Endothelial cell of umbilical vein (primary cell): ENCODE results near the gene DCHS2. TPM values are rescaled to one million over a fixed set of nuclear protein-coding genes. Genes with fewer than 3 reads are reported as not detected.

Source experiments
- BruUV-seq: library from RNA; stranded (reverse); fragments of 400-500 nt; replicated peaks from 2 replicates; lab custom pipeline; 2021; lab: Mats Ljungman, UMichigan
- CTCF ChIA-PET: fragments of 300-600, 350-600 bp; sonication (Branson Sonifier 250); formaldehyde crosslinking; loops from one replicate; lab custom pipeline; 2021; ENCODE audit warnings: antibody characterized with exemption, inconsistent platforms; lab: Charles Lee
- POLR2A ChIA-PET: fragments of 300-600, 350-600 bp; sonication (Branson Sonifier 250); formaldehyde crosslinking; loops from one replicate; lab custom pipeline; 2021; ENCODE audit warnings: antibody characterized with exemption, inconsistent platforms; lab: Charles Lee
- DNase-seq: peaks from one replicate; pipeline ENCODE4 v3.0.0-alpha.2; 2011; ENCODE audit warnings: low read depth, low spot score
- FAIRE-seq: peaks from 2 replicates; lab custom pipeline; 2011; peaks lifted over from hg19 to GRCh38; lab: Jason Lieb, UNC
- H2AFZ ChIP-seq: 2 replicates; pipeline ENCODE4 v1.6.0; 2012; ENCODE audit warnings: low read depth, low read length, control low read depth, inconsistent platforms
- H3K27ac ChIP-seq: 2 replicates; pipeline ENCODE4 v1.5.1; 2011; ENCODE audit warnings: low read depth, mild to moderate bottlenecking, control low read depth, low read length, moderate library complexity; ENCODE audit not compliant: insufficient read depth
- H3K27me3 ChIP-seq, 2 experiments: 2 replicates each; pipeline versions ENCODE4 v1.6.0 to v1.6.1; 2011; ENCODE audit warnings: low read length in 2 of 2, mixed read lengths in 1 of 2; ENCODE audit not compliant: control insufficient read depth in 2 of 2, insufficient read depth in 2 of 2
- H3K36me3 ChIP-seq, 2 experiments: 2 replicates in 1 of 2; 3 replicates in 1 of 2; pipeline ENCODE4 v1.5.1; 2011; ENCODE audit warnings: low read length in 2 of 2, mild to moderate bottlenecking in 1 of 2, moderate library complexity in 1 of 2; ENCODE audit not compliant: control insufficient read depth in 2 of 2, insufficient read depth in 2 of 2; ENCODE audit errors: extremely low read depth in 1 of 2
- H3K4me1 ChIP-seq: 3 replicates; pipeline ENCODE4 v1.5.1; 2011; ENCODE audit warnings: mild to moderate bottlenecking, low read length; ENCODE audit not compliant: control insufficient read depth, insufficient read depth; ENCODE audit errors: extremely low read depth
- H3K4me2 ChIP-seq: 2 replicates; pipeline ENCODE4 v1.6.1; 2011; ENCODE audit warnings: low read length, control low read depth, mixed read lengths; ENCODE audit not compliant: insufficient read depth
- H3K4me3 ChIP-seq, 3 experiments: fragments of 200-600 bp in 1 of 3; sonication (generic), shearing (Covaris generic) in 1 of 3; replicated peaks in 1 of 3; 2 replicates each; pipeline ENCODE4 v1.5.1; 2011 to 2016; ENCODE audit warnings: control low read depth in 3 of 3, low read length in 3 of 3, mild to moderate bottlenecking in 2 of 3, inconsistent platforms in 1 of 3, low read depth in 1 of 3, moderate library complexity in 1 of 3; ENCODE audit not compliant: insufficient read depth in 1 of 3
- H3K79me2 ChIP-seq: 2 replicates; pipeline ENCODE4 v1.6.0; 2012; ENCODE audit warnings: low read length, inconsistent platforms; ENCODE audit not compliant: control insufficient read depth, insufficient read depth
- H3K9ac ChIP-seq: replicated peaks from 2 replicates; pipeline ENCODE3; 2011; ENCODE audit warnings: low read length, control low read depth; ENCODE audit not compliant: insufficient read depth; ENCODE audit errors: extremely low read depth
- H3K9me1 ChIP-seq: replicated peaks from 3 replicates; pipeline ENCODE4 v1.6.0; 2011; ENCODE audit warnings: mild to moderate bottlenecking, low read length; ENCODE audit not compliant: control insufficient read depth, insufficient read depth; ENCODE audit errors: extremely low read depth
- H3K9me3 ChIP-seq: replicated peaks from 2 replicates; pipeline ENCODE4 v1.5.1; 2012; ENCODE audit warnings: low read length, inconsistent platforms; ENCODE audit not compliant: control insufficient read depth, insufficient read depth
- H4K20me1 ChIP-seq: replicated peaks from 2 replicates; pipeline ENCODE3; 2011; ENCODE audit warnings: mild to moderate bottlenecking, low read length; ENCODE audit not compliant: control insufficient read depth, insufficient read depth; ENCODE audit errors: extremely low read depth
- EZH2 ChIP-seq: IDR thresholded peaks from 2 replicates; pipeline ENCODE4 v1.6.1; 2012; ENCODE audit warnings: borderline replicate concordance, low read depth, mild to moderate bottlenecking, moderate library complexity, low read length, inconsistent platforms; ENCODE audit not compliant: severe bottlenecking
- FOS ChIP-seq: IDR thresholded peaks from 2 replicates; pipeline ENCODE4 v1.6.1; 2011; ENCODE audit warnings: mild to moderate bottlenecking, low read length, moderate library complexity, borderline replicate concordance; ENCODE audit not compliant: insufficient read depth
- GATA2 ChIP-seq: IDR thresholded peaks from 2 replicates; pipeline ENCODE4 v1.7.0; 2011; ENCODE audit warnings: low read depth, mild to moderate bottlenecking, moderate library complexity, mixed read lengths, low read length; ENCODE audit not compliant: insufficient read length, insufficient read depth
- JUN ChIP-seq: IDR thresholded peaks from 2 replicates; pipeline ENCODE4 v1.6.1; 2011; ENCODE audit warnings: borderline replicate concordance, low read depth; ENCODE audit not compliant: insufficient read length, insufficient read depth
- MAX ChIP-seq: IDR thresholded peaks from 2 replicates; pipeline ENCODE4 v1.6.1; 2011; ENCODE audit not compliant: insufficient read depth, insufficient read length
- MYC ChIP-seq: IDR thresholded peaks from one replicate; pipeline ENCODE4 v1.6.1; 2011; ENCODE audit warnings: mild to moderate bottlenecking, low read depth, low read length
- POLR2A ChIP-seq: IDR thresholded peaks from 2 replicates; pipeline ENCODE4 v1.6.1; 2012; ENCODE audit warnings: low read depth, mild to moderate bottlenecking, control low read depth, low read length
- POLR2AphosphoS5 ChIP-seq: IDR thresholded peaks from 2 replicates; pipeline ENCODE4 v1.6.1; 2012; ENCODE audit warnings: low read depth, mild to moderate bottlenecking, control low read depth, low read length, moderate library complexity; ENCODE audit not compliant: insufficient read depth
- dilution Hi-C: fragments of 300-500 bp; cut with MboI; formaldehyde crosslinking; loops from one replicate; pipeline ENCODE4 v1.15.0; 2019; ENCODE audit warnings: low sequenced_read_pairs; ENCODE audit not compliant: extremely low pct_ligation_motif_present
- intact Hi-C: fragments of 100-400 bp; cut with micrococcal nuclease; formaldehyde crosslinking; loops from one replicate; pipeline ENCODE4 v1.10.0; 2022
- polyA plus RNA-seq, 4 experiments: library from polyadenylated mRNA; depleted of rRNA in 3 of 4; stranded (reverse) in 3 of 4; unstranded in 1 of 4; fragments of >200 nt; gene quantifications; 2 replicates each; pipeline versions ENCODE4 v1.2.1 to v1.2.3, GENCODE V29; 2011 to 2012; ENCODE audit warnings: missing spikeins in 1 of 4
- total RNA-seq: library from RNA; stranded (reverse); gene quantifications from 2 replicates; pipeline ENCODE4 v1.2.3, GENCODE V29; 2021
- TF ChIP-seq, protein P1 (sequence below), 2 donors: IDR thresholded peaks; 1 replicate in 1 of 2; 2 replicates in 1 of 2; pipeline ENCODE4 v1.5.1; 2011; ENCODE audit warnings: low read length in 2 of 2, mild to moderate bottlenecking in 2 of 2, moderate library complexity in 2 of 2, control low read depth in 1 of 2, inconsistent platforms in 1 of 2, low read depth in 1 of 2; ENCODE audit not compliant: insufficient read depth in 1 of 2; ENCODE audit errors: extremely low read depth in 1 of 2

DCHS2 gene
- total and polyA plus RNA-seq, 2 donors (not counting 3 experiments of a cell fraction or from before 2014, with no cell fraction given) = not detected

GRCh38 chr4:154465085-154465484 is 26.5 kb downstream of the DCHS2 start:
- dilution Hi-C loops = no loop called here
- no peaks in the 10 kb centered on the region for H3K36me3 ChIP-seq
- no peak overlapping the region for H3K27ac ChIP-seq
- H3K4me1 ChIP-seq = no peaks in the 10 kb centered on the region
- H3K9me3 ChIP-seq = no peaks in the 10 kb centered on the region
- H3K79me2 ChIP-seq = no peaks in the 10 kb centered on the region
- H3K9ac ChIP-seq = no peak overlapping the region
- H2AFZ ChIP-seq = no peak overlapping the region
- H3K9me1 ChIP-seq = no peaks in the 10 kb centered on the region
- TF ChIP-seq, protein P1, sequence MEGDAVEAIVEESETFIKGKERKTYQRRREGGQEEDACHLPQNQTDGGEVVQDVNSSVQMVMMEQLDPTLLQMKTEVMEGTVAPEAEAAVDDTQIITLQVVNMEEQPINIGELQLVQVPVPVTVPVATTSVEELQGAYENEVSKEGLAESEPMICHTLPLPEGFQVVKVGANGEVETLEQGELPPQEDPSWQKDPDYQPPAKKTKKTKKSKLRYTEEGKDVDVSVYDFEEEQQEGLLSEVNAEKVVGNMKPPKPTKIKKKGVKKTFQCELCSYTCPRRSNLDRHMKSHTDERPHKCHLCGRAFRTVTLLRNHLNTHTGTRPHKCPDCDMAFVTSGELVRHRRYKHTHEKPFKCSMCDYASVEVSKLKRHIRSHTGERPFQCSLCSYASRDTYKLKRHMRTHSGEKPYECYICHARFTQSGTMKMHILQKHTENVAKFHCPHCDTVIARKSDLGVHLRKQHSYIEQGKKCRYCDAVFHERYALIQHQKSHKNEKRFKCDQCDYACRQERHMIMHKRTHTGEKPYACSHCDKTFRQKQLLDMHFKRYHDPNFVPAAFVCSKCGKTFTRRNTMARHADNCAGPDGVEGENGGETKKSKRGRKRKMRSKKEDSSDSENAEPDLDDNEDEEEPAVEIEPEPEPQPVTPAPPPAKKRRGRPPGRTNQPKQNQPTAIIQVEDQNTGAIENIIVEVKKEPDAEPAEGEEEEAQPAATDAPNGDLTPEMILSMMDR (IDR thresholded peaks at IDR 0.05; ENCODE audit: extremely low read depth in 1 of 2, insufficient read depth in 1 of 2, low read depth in 1 of 2, low read length in 2 of 2) = no peak
- no peak for TF ChIP-seq POLR2A
- no peak for TF ChIP-seq GATA2
- no peak for TF ChIP-seq EZH2
- TF ChIP-seq JUN = no peak
- no peak for TF ChIP-seq MAX
- no peak for TF ChIP-seq FOS
- no peak for TF ChIP-seq POLR2AphosphoS5
- TF ChIP-seq MYC = no peak
- POLR2A ChIA-PET = no interaction called here
- no peak overlapping the region for H3K4me2 ChIP-seq
- H4K20me1 ChIP-seq = no peaks in the 10 kb centered on the region
- no peak for FAIRE-seq
- intact Hi-C loops = no loop called here
- no peak overlapping the region for H3K4me3 ChIP-seq
- CTCF ChIA-PET = no interaction called here
- BruUV-seq = no TSS peak
- DNase-seq = no peak
- H3K27me3 ChIP-seq = no peaks in the 10 kb centered on the region
